Skeletal muscle satellite cell (primary cell): Measurements from ENCODE around the gene UGDH.
"Not testable (repeated sequence)": the region's sequence is repeated elsewhere in the genome, so short reads cannot be mapped to it uniquely, and the experiment has no call there.

ENCODE experiments used
- H3K27me3 ChIP-seq: 2 replicates; pipeline ENCODE4 v1.7.0; 2013; ENCODE audit warnings: low read length; ENCODE audit not compliant: control insufficient read depth, insufficient read depth
- H3K36me3 ChIP-seq: 2 replicates; pipeline ENCODE4 v1.7.0; 2013; ENCODE audit warnings: mild to moderate bottlenecking, control low read depth, low read length; ENCODE audit not compliant: insufficient read depth
- H3K4me1 ChIP-seq: 2 replicates; pipeline ENCODE4 v1.7.0; 2013; ENCODE audit warnings: low read length; ENCODE audit not compliant: control insufficient read depth, insufficient read depth
- H3K4me2 ChIP-seq: 2 replicates; pipeline ENCODE4 v1.7.0; 2013; ENCODE audit warnings: mild to moderate bottlenecking, low read length
- H3K4me3 ChIP-seq: 2 replicates; pipeline ENCODE4 v1.7.0; 2013; ENCODE audit warnings: low read length
- H3K9ac ChIP-seq: 2 replicates; pipeline ENCODE4 v1.7.0; 2013; ENCODE audit warnings: mild to moderate bottlenecking, low read depth, low read length, moderate library complexity
- H3K9me3 ChIP-seq: replicated peaks from 2 replicates; pipeline ENCODE4 v1.7.0; 2013; ENCODE audit warnings: mild to moderate bottlenecking, control low read depth, low read length

The UGDH gene

GRCh38 chr4:39464886-39465501, 62.2 kb downstream of the UGDH start:
- H3K4me3 ChIP-seq = no peak overlapping the region
- H3K4me1 ChIP-seq = peaks cover 9% of the 10 kb centered on the region
- peak overlapping the region; percentile 36 for H3K4me2 ChIP-seq
- no peaks in the 10 kb centered on the region for H3K27me3 ChIP-seq
- peak overlapping the region; percentile 21 for H3K9ac ChIP-seq
- H3K9me3 ChIP-seq = no peaks in the 10 kb centered on the region
- H3K36me3 ChIP-seq = peaks cover 10% of the 10 kb centered on the region

GRCh38 chr4:39458505-39459300, 68.5 kb downstream of the UGDH start, which contains the start of the genes LIAS and RPL9:
TSS of gene LIAS (plus strand) at chr4:39459056. CDS start at chr4:39459118, 62 bp downstream.
TSS of gene RPL9 (minus strand) at chr4:39458922. CDS start at chr4:39458439, 483 bp downstream.
- H3K9me3 ChIP-seq = no peaks in the 10 kb centered on the region
- peak within 1 kb of the TSS; percentile 91 for H3K4me2 ChIP-seq
- peaks cover 11% of the 10 kb centered on the region for H3K4me1 ChIP-seq
- H3K27me3 ChIP-seq = no peaks in the 10 kb centered on the region
- H3K36me3 ChIP-seq = peaks cover 45% of the 10 kb centered on the region
- H3K9ac ChIP-seq = peak within 1 kb of the TSS; percentile 98
- peak within 1 kb of the TSS; percentile 94 for H3K4me3 ChIP-seq

- H3K4me3 ChIP-seq = peak overlapping the region; percentile 94
- H3K36me3 ChIP-seq = peaks cover 51% of the 10 kb centered on the region
- peaks cover 11% of the 10 kb centered on the region for H3K4me1 ChIP-seq
- peak overlapping the region; percentile 98 for H3K9ac ChIP-seq
- H3K4me2 ChIP-seq = peak overlapping the region; percentile 91
- not testable (repeated sequence) for H3K27me3 ChIP-seq, H3K9me3 ChIP-seq
These were observed 69.1 kb downstream of the UGDH start for GRCh38 chr4:39458161-39458504.

GRCh38 chr4:39456946-39457763, 70.1 kb downstream of the UGDH start:
- Histone ChIP-seq H3K36me3 (peaks cover 61% of the 10 kb centered on the region), H3K9me3 (no peaks in the 10 kb centered on the region), H3K4me3 (peak overlapping the region; percentile 94), H3K4me2 (peak overlapping the region; percentile 91), H3K9ac (peak overlapping the region; percentile 98), H3K4me1 (peaks cover 11% of the 10 kb centered on the region), H3K27me3 (no peaks in the 10 kb centered on the region)

GRCh38 chr4:39455486-39455885, 71.8 kb downstream of the UGDH start:
- Histone ChIP-seq H3K4me2 (peak overlapping the region; percentile 91), H3K27me3 (no peaks in the 10 kb centered on the region), H3K9me3 (no peaks in the 10 kb centered on the region), H3K36me3 (peaks cover 78% of the 10 kb centered on the region), H3K9ac (no peak overlapping the region), H3K4me1 (peaks cover 11% of the 10 kb centered on the region), H3K4me3 (no peak overlapping the region)

GRCh38 chr4:39453738-39454137, 73.5 kb downstream of the UGDH start:
- Histone ChIP-seq H3K4me2 (no peak overlapping the region), H3K9ac (no peak overlapping the region), H3K36me3 (peaks cover 84% of the 10 kb centered on the region)

GRCh38 chr4:39452860-39453587, 74.2 kb downstream of the UGDH start:
- peaks cover 11% of the 10 kb centered on the region for H3K4me1 ChIP-seq
- H3K9ac ChIP-seq = no peak overlapping the region
- no peaks in the 10 kb centered on the region for H3K27me3 ChIP-seq
- H3K4me3 ChIP-seq = no peak overlapping the region
- no peaks in the 10 kb centered on the region for H3K9me3 ChIP-seq
- H3K36me3 ChIP-seq = peaks cover 81% of the 10 kb centered on the region
- H3K4me2 ChIP-seq = no peak overlapping the region

More at GRCh38 chr4:39453738-39454137, 73.5 kb downstream of the UGDH start:
- Histone ChIP-seq H3K4me1 (peaks cover 11% of the 10 kb centered on the region), H3K27me3 (no peaks in the 10 kb centered on the region), H3K4me3 (no peak overlapping the region), H3K9me3 (no peaks in the 10 kb centered on the region)

- H3K36me3 ChIP-seq = peaks cover 73% of the 10 kb centered on the region
- H3K4me3 ChIP-seq = no peak overlapping the region
- H3K27me3 ChIP-seq = no peaks in the 10 kb centered on the region
- H3K9ac ChIP-seq = no peak overlapping the region
- H3K4me2 ChIP-seq = no peak overlapping the region
- no peaks in the 10 kb centered on the region for H3K9me3 ChIP-seq
- H3K4me1 ChIP-seq = peaks cover 10% of the 10 kb centered on the region
These were observed 74.9 kb downstream of the UGDH start for GRCh38 chr4:39452153-39452859.

- Histone ChIP-seq H3K27me3 (no peaks in the 10 kb centered on the region), H3K4me3 (no peak overlapping the region), H3K4me2 (no peak overlapping the region), H3K4me1 (peaks cover 6% of the 10 kb centered on the region), H3K9ac (no peak overlapping the region), H3K9me3 (no peaks in the 10 kb centered on the region), H3K36me3 (peaks cover 66% of the 10 kb centered on the region)
These were observed 75.7 kb downstream of the UGDH start for GRCh38 chr4:39451423-39452023.

GRCh38 chr4:39450618-39451017, 76.6 kb downstream of the UGDH start:
- no peak overlapping the region for H3K9ac ChIP-seq
- H3K4me3 ChIP-seq = no peak overlapping the region
- H3K4me2 ChIP-seq = no peak overlapping the region
- peaks cover 5% of the 10 kb centered on the region for H3K4me1 ChIP-seq
- H3K9me3 ChIP-seq = no peaks in the 10 kb centered on the region
- peaks cover 56% of the 10 kb centered on the region for H3K36me3 ChIP-seq
- no peaks in the 10 kb centered on the region for H3K27me3 ChIP-seq
